ENCODE measurements around the gene APOBR.
A peak's percentile ranks its signal among the peaks of the same experiment; 100 is the strongest.
"Not testable (repeated sequence)": the region's sequence is repeated elsewhere in the genome, so short reads cannot be mapped to it uniquely, and the experiment has no call there.

Gene APOBR

DNA sequence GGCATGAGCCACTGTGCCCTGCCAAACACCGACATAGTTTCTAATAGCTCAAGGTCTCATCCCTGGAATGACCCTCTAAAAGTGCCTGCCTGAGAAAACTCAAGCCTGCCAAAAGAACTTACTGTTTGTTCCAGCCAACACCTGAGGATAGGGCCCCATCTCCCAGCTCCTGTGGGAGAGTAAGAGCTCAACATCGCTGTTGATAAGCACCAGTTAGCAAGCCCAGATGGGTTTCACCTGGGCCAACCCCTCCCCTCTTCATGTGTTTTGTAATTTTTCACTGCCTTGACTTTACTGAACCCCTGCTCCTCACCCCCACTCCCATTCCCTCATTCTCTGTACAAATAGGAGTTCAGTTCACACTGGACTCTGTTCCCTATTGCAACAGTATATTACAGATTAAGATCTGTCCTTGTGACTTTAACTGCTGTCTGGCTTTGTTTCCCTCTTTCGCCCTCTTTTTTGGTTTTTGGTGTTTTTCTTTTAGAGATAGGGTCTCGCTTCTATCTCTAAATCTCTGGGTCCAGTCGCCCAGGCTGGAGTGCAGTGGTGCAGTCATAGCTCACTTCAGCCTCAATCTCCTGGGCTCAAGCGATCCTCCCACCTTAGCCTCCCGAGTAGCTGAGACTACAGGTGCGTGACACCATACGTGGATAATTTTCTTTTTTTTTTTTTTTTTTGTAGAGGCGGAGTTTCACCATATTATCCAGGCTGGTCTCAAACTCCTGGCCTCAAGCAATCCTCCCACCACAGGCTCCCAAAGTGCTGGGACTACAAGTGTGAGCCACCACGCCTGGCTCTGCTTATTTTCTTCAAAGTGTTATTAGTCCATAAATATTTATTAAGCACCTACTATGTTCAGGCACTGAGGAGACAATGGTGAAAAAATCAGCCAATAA is 32.0 kb downstream of the APOBR start:
- DNase-seq = no peak

GRCh38 chr16:28527100-28527785 is 32.8 kb downstream of the APOBR start:
- DNase-seq = not testable (repeated sequence)

- no peak for DNase-seq
Observed at GRCh38 chr16:28527985-28528384, 33.5 kb downstream of the APOBR start.

DNA sequence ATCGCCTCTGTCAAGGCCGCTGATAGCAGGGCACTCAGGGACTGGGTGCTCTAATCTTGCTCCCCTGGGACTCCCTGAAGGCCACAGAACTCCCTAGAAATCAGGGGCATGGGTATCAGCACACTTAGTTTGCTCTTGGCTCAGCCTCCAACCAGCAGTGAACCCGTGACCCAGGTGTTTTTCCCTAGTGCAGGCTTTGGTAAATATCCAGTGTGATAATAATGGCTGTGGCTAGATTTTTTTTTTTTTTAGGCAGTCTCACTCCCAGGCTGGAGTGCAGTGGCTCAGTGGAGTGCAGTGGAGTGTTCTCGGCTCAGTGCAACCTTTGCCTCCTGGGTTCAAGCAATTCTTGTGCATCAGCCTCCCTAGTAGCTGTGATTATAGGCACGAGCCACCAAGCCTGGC is 34.0 kb downstream of the APOBR start:
- DNase-seq = no peak

GRCh38 chr16:28529124-28529523 is 34.7 kb downstream of the APOBR start:
- no peak for DNase-seq

DNA sequence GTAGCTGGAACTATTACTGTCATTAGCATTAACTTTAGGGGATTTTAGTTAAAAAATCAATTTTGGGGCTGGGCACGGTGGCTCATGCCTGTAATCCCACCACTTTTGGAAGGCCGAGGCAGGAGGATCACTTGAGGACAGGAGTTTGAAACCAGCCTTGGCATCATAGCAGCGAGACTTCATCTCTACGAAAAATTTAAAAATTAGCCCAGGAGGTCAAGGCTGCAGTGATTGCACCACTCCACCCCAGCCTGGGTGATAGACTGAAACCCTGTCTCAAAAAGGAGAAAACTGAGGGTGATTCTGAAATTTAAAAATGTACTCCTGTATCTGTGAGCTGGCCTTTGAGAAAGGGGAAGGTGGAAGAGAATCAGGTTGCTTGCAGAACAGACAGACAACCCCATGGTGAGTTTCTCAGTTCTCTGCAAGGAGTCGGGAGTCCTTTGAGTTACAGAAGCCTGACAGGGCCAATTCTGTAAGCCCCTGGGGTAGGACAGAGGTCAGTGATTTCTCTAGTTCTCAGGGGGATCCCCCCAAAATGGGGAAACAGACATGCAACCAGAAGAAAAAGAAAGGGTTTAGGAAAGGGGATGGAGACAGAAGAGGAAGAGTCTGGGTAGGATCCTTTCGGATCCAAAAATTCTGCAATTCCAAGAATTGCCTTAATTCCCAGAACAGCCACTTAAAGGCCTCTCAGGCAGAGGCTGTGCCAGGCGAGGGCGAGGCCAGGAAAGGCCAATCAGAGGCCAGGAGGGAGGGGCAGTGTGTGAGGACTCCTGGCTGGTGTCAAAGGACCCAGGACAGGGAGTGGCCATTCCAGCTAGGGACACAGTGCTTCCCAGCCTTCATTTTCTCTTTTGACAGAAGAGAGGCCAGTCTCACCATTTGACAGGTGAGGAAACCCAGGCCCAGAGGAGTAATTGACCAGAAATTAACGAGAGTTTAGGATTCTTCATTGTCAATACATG is 37.6 kb downstream of the APOBR start:
- DNase-seq = no peak

DNA sequence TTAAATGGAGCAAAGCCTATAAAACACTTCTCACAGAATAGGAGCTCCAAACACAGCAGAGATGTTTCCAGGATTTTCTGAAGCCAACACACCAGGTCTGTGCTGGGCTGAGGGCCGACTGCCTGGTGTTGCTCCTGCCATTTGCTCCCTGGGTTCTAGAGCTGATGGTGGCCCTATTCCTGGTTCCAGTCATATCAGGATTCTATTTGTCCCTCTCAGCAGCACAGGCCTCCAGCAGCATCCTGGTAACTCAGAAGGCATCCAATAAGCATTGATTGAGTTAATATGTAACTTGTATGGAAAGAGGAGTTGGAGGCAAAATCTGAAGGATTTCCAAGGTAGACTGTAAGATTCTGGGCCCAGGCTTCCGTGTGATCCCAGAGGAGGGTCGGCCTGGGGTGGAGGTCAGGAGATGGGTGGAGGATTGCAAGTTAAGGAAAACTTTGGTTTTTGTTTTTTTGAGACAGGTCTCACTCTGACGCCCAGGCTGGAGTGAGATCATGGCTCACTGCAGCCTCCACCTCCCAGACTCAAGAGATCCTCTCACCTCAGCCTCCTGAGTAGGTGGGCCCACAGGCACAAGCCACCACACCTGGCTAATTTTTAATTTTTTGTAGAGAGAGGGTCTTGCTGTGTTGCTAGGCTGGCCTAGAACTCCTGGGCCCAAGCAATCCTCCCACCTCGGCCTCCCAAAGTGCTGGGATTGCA is 38.7 kb downstream of the APOBR start:
- no peak for DNase-seq

GRCh38 chr16:28534542-28535373 is 40.3 kb downstream of the APOBR start:
- DNase-seq = peak in 2 of 5 experiments; percentile 20 to 72

DNA sequence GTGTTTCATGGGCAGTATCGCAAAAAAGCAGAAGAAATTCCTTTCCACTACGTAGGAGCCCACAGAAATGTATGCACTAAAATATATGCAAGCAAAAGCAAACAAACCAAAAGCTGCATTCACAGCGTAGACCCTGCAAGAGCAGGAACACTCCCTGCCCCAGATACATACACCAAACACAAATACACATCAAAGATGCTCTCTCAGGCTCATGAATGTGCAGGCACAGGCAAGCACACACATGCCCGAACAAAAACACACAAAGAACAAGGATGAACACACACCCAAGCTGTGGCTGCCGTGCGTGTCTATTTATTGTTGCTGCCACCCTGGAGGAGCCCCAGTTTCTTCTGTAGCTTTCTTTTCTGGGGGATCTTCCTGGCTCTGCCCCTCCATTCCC is 42.6 kb downstream of the APOBR start:
- DNase-seq = no peak

GRCh38 chr16:28537964-28538732 is 43.7 kb downstream of the APOBR start:
- DNase-seq = no peak

DNA sequence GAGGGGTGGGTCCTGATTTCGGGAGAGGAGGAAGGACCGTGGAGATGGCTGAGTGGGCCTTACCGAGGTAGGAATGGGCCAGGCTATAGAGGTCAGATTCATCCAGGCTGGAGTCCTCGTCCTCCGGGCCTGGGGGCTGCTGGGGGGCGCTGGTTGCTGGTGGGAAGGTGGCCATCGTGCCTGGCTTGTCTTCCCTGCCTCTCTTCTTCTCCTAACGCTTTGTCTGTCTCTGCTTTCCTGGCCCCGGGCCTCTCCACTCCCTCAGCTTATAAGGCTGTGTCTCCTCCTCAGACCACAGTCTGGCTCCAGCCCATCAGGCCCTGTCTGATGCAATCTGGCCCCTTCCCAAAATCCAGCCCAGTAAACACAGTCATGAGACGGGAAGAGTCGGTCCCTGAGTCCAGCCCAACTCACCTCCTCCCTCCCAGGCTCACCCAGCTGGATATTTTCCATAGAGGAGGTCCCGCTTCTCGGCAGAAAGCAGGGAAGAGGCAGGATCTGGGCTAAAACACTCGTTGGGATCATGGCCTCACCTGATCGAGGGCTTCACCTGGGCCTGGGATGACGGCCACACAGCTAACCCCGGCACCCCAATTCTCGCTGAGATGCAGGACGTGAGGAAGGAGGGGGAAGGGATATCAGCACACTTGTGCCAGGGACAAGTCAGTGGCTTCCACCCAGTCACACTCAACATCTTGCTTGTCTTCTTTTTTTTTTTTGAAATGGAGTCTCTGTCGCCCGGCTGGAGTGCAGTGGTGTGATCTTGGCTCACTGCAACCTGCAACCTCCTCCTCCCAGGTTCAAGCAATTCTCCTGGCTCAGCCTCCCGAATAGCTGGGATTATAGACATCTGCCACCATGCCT is 44.5 kb downstream of the APOBR start, which contains the start of gene NUPR1:
Gene NUPR1 (minus strand): TSS at position 242 of the 864 bp plus-strand sequence. CDS start 67 bp downstream, at position 175.
- DNase-seq = no peak

- no peak for DNase-seq
Observed at GRCh38 chr16:28540346-28540745, 45.9 kb downstream of the APOBR start.

GRCh38 chr16:28542646-28543045 is 48.2 kb downstream of the APOBR start:
- no peak for DNase-seq

- DNase-seq = no peak
Observed at GRCh38 chr16:28543072-28543471, 48.6 kb downstream of the APOBR start.

DNA sequence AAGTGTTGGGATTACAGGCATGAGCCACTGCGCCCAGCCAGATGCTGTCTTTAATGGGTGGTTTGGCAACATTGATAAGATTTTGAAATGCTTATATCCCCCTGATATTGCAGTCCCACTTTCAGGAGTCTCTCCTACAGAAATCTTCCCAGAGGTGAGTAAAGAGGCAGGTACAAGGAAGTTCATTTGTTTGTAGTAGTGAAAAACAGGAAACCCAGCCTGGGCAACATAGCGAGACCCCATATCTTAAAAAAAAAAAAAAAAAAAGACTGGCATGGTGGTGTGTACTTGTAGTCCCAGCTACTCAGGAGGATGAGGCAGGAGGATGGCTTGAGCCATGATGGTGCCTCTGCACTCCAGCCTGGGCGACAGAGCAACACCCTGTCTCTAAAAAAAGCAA is 50.6 kb downstream of the APOBR start:
- no peak for DNase-seq

GRCh38 chr16:28545964-28546363 is 51.5 kb downstream of the APOBR start:
- not testable (repeated sequence) for DNase-seq

DNA sequence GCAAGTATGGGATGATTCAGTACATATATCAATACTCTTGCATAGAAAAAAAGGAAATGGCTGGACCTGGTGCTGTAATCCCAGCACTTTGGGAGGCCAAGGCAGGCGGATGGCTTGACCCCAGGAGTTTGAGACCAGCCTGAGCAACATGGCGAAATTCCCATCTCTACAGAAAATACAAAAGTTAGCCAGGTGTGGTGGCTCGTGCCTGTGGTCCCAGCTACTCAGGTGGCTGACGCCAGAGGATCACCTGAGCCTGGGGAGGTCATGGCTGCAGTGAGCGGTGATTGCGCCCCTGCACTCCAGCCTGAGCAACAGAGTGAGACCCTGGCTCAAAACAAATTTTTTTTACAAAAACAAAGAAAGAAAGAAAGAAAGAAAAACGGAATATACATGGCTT is 52.2 kb downstream of the APOBR start:
- no peak for DNase-seq

GRCh38 chr16:28548306-28548802 is 53.9 kb downstream of the APOBR start:
- no peak for DNase-seq

Data from T-helper 2 cell (primary cell).